HG03196 (cell line): Measurements from ENCODE around the gene ADAMTS20.

Source experiments
- ATAC-seq: cut with Tn5 transposase; IDR thresholded peaks from one replicate; pipeline ENCODE4 v1.9.1; 2021; ENCODE audit not compliant: unreplicated experiment

Gene ADAMTS20

GRCh38 chr12:43493261-43493797 is 58.7 kb downstream of the ADAMTS20 start:
- no peak for ATAC-seq

- ATAC-seq = no peak
Measured at GRCh38 chr12:43482311-43483085, 69.5 kb downstream of the ADAMTS20 start.

- no peak for ATAC-seq
Measured at GRCh38 chr12:43480591-43480990, 71.4 kb downstream of the ADAMTS20 start.

GRCh38 chr12:43462741-43463140 is 89.3 kb downstream of the ADAMTS20 start:
- ATAC-seq = no peak

- no peak for ATAC-seq
Measured at GRCh38 chr12:43462080-43462479, 89.9 kb downstream of the ADAMTS20 start.

GRCh38 chr12:43459285-43459684 is 92.7 kb downstream of the ADAMTS20 start:
- no peak for ATAC-seq

- ATAC-seq = no peak
Measured at GRCh38 chr12:43453761-43454160, 98.2 kb downstream of the ADAMTS20 start.

- peak; percentile 51 for ATAC-seq
Measured at GRCh38 chr12:43444940-43445564, 107.0 kb downstream of the ADAMTS20 start.

- no peak for ATAC-seq
Measured at GRCh38 chr12:43436597-43436996, 115.4 kb downstream of the ADAMTS20 start.

GRCh38 chr12:43434614-43435013 is 117.4 kb downstream of the ADAMTS20 start:
- no peak for ATAC-seq

GRCh38 chr12:43428088-43428600 is 123.9 kb downstream of the ADAMTS20 start:
- ATAC-seq = no peak

- no peak for ATAC-seq
Measured at GRCh38 chr12:43425361-43425760, 126.6 kb downstream of the ADAMTS20 start.

GRCh38 chr12:43416981-43417380 is 135.0 kb downstream of the ADAMTS20 start:
- ATAC-seq = no peak

- ATAC-seq = no peak
Measured at GRCh38 chr12:43407816-43408645, 144.0 kb downstream of the ADAMTS20 start.

- ATAC-seq = no peak
Measured at GRCh38 chr12:43406801-43407200, 145.2 kb downstream of the ADAMTS20 start.

GRCh38 chr12:43402436-43402835 is 149.6 kb downstream of the ADAMTS20 start:
- ATAC-seq = no peak

GRCh38 chr12:43401096-43401495 is 150.9 kb downstream of the ADAMTS20 start:
- ATAC-seq = no peak

- ATAC-seq = no peak
Measured at GRCh38 chr12:43396671-43397070, 155.3 kb downstream of the ADAMTS20 start.

- ATAC-seq = no peak
Measured at GRCh38 chr12:43392116-43392515, 159.9 kb downstream of the ADAMTS20 start.

- no peak for ATAC-seq
Measured at GRCh38 chr12:43381879-43382278, 170.1 kb downstream of the ADAMTS20 start.

GRCh38 chr12:43378448-43378847 is 173.6 kb downstream of the ADAMTS20 start:
- no peak for ATAC-seq
